H1 (cell line): Measurements from ENCODE around the gene EOGT.

Experiments
- EZH2 ChIP-seq: fragments of 200-600 bp; sonication (generic); IDR thresholded peaks from 2 replicates; pipeline ENCODE4 v1.7.1; 2012; ENCODE audit warnings: low read depth, mild to moderate bottlenecking, moderate library complexity, low read length, inconsistent platforms; ENCODE audit not compliant: severe bottlenecking
- GABPA ChIP-seq: IDR thresholded peaks from 2 replicates; pipeline ENCODE4 v1.6.1; 2011; ENCODE audit warnings: mild to moderate bottlenecking, low read length, moderate library complexity, borderline replicate concordance; ENCODE audit not compliant: insufficient read depth
- GTF2F1 ChIP-seq: IDR thresholded peaks from 2 replicates; pipeline ENCODE4 v1.6.1; 2012; ENCODE audit warnings: low read depth, low read length, improper control_type of control experiment, borderline replicate concordance
- HDAC6 ChIP-seq: IDR thresholded peaks from one replicate; pipeline ENCODE4 v1.7.1; 2012; ENCODE audit warnings: low read depth, mild to moderate bottlenecking, inconsistent platforms, low read length, moderate library complexity
- MAFK ChIP-seq: IDR thresholded peaks from 2 replicates; pipeline ENCODE4 v1.6.1; 2012; ENCODE audit warnings: low read depth, mild to moderate bottlenecking, improper control_type of control experiment, low read length
- MAX ChIP-seq: IDR thresholded peaks from 2 replicates; pipeline ENCODE4 v1.6.1; 2012; ENCODE audit warnings: inconsistent platforms
- POLR2A ChIP-seq, 2 experiments: IDR thresholded peaks; 1 replicate in 1 of 2; 2 replicates in 1 of 2; pipeline ENCODE4 v1.6.1; 2011; ENCODE audit warnings: low read depth in 2 of 2, low read length in 2 of 2, mild to moderate bottlenecking in 2 of 2; ENCODE audit errors: control extremely low read depth in 1 of 2
- POLR2AphosphoS5 ChIP-seq: IDR thresholded peaks from 2 replicates; pipeline ENCODE4 v1.6.1; 2011; ENCODE audit warnings: low read depth, low read length
- RAD21 ChIP-seq, 2 experiments: IDR thresholded peaks in 1 of 2; conservative IDR thresholded peaks in 1 of 2; 2 replicates each; pipeline ENCODE4 v1.6.1; 2011; ENCODE audit warnings: low read depth in 2 of 2, low read length in 2 of 2, improper control_type of control experiment in 1 of 2, inconsistent platforms in 1 of 2, mild to moderate bottlenecking in 1 of 2, moderate library complexity in 1 of 2
- SP2 ChIP-seq: IDR thresholded peaks from 2 replicates; pipeline ENCODE4 v1.6.1; 2012; ENCODE audit warnings: mild to moderate bottlenecking, low read length, inconsistent platforms
- TF ChIP-seq, protein P1 (sequence below), 3 experiments: IDR thresholded peaks; 1 replicate in 2 of 3; 2 replicates in 1 of 3; pipeline versions ENCODE4 v1.5.1 to v1.6.1; 2011; ENCODE audit warnings: low read length in 3 of 3, mild to moderate bottlenecking in 3 of 3, inconsistent platforms in 2 of 3, low read depth in 1 of 3, moderate library complexity in 1 of 3; ENCODE audit not compliant: insufficient read depth in 1 of 3; ENCODE audit errors: control extremely low read depth in 1 of 3

DNA sequence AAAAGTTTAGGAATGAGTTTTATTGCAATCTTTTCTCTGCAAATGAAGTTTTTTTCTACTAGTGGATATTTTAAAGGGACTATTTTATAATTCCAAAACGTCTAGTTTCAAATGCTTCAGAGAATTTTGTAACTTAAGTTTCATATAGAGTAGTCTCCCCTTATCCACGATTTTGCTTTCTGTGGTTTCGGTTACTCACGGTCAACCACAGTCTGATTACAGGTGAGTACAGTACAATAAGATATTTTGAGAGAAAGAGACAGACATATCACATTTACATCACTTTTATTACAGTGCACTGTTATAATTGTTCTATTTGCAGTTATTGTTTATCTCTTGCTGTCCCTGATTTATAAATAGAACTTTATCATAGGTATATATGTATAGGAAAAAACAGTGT, 7.4 kb upstream of the EOGT start:
- TF ChIP-seq, protein P1, sequence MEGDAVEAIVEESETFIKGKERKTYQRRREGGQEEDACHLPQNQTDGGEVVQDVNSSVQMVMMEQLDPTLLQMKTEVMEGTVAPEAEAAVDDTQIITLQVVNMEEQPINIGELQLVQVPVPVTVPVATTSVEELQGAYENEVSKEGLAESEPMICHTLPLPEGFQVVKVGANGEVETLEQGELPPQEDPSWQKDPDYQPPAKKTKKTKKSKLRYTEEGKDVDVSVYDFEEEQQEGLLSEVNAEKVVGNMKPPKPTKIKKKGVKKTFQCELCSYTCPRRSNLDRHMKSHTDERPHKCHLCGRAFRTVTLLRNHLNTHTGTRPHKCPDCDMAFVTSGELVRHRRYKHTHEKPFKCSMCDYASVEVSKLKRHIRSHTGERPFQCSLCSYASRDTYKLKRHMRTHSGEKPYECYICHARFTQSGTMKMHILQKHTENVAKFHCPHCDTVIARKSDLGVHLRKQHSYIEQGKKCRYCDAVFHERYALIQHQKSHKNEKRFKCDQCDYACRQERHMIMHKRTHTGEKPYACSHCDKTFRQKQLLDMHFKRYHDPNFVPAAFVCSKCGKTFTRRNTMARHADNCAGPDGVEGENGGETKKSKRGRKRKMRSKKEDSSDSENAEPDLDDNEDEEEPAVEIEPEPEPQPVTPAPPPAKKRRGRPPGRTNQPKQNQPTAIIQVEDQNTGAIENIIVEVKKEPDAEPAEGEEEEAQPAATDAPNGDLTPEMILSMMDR (IDR thresholded peaks at IDR 0.05; ENCODE audit: control extremely low read depth in 1 of 3, insufficient read depth in 1 of 3, low read depth in 1 of 3, low read length in 3 of 3): no peak
- TF ChIP-seq HDAC6 (no peak), SP2 (no peak), GTF2F1 (no peak), RAD21 (IDR thresholded peaks at IDR 0.05 in 1 of 2, conservative IDR thresholded peaks at IDR 0.05 in 1 of 2; ENCODE audit: low read depth in 2 of 2, low read length in 2 of 2) (no peak), POLR2AphosphoS5 (no peak), MAX (no peak), POLR2A (IDR thresholded peaks at IDR 0.05; ENCODE audit: control extremely low read depth in 1 of 2, low read depth in 2 of 2, low read length in 2 of 2) (no peak), GABPA (no peak), MAFK (no peak), EZH2 (no peak)
